Lung microvascular endothelial cell (primary cell): ENCODE measurements around the gene NBPF9. TPM values are rescaled to one million over a fixed set of nuclear protein-coding genes. Genes with fewer than 3 reads are reported as not detected.
"Not testable (repeated sequence)": the region's sequence is repeated elsewhere in the genome, so short reads cannot be mapped to it uniquely, and the experiment has no call there.

Experiments used
- DNase-seq, 2 donors: peaks; one replicate each; pipeline versions ENCODE4 v3.0.0 to v3.0.0-alpha.2; 2010; ENCODE audit warnings: low read depth in 2 of 2
- total RNA-seq: library from RNA; depleted of rRNA; stranded (reverse); fragments of >200 nt; gene quantifications from 2 replicates; pipeline ENCODE4 v1.2.1, GENCODE V29; 2014

NBPF9 gene
- 8.9 and 10.1 TPM in 2 replicates for total RNA-seq

GRCh38 chr1:149103109-149104081, at the start of gene NBPF9:
TSS of gene NBPF9 (minus strand) at chr1:149103551. CDS start at chr1:149082139, 21,412 bp downstream.
- peak; percentile 33 to 37 for DNase-seq

GRCh38 chr1:149149909-149150308, 46.6 kb upstream of the NBPF9 start:
- not testable (repeated sequence) for DNase-seq

- DNase-seq, result not testable (repeated sequence)
Observed at GRCh38 chr1:149137585-149137984, 34.2 kb upstream of the NBPF9 start.

DNA sequence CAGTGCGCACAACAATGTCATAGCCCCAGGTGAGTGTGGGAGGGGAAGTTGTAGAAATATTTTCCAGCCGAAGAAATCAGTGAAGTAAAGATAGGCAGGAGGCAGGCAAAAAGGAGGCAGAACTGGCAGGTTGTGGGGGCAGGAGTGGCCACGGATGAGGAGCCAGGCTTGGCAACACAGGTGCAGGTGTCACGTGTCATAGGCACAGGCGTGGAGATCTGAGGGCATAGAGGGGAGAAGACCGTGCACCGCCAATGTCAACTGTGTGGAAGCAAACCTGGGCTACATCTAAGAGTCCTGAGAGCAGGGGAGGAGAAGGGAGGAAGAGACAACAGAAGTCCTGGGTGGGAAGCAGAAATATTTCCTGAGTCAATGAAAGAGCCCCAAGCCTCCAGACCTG, 27.6 kb upstream of the NBPF9 start:
- not testable (repeated sequence) for DNase-seq

DNA sequence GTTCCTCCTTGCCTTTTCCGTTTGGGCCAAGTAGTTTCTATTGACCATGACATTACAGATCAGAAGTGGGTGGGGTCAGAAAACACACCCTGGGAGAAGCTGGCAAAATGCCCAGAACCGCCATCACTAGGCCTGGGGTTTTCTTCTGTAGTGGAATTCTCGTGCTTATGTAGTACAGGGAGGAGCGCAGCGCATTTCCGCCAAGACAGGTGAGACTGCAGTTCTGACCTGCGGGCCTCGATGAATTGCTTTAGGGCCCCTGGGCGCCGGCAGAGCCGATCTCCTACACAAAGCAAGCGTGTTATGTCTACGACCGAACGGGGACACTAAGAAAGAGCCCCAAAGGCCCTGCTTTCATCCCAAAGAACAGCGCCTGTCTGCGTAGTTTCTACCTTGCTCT, 25.9 kb upstream of the NBPF9 start:
- not testable (repeated sequence) for DNase-seq

DNA sequence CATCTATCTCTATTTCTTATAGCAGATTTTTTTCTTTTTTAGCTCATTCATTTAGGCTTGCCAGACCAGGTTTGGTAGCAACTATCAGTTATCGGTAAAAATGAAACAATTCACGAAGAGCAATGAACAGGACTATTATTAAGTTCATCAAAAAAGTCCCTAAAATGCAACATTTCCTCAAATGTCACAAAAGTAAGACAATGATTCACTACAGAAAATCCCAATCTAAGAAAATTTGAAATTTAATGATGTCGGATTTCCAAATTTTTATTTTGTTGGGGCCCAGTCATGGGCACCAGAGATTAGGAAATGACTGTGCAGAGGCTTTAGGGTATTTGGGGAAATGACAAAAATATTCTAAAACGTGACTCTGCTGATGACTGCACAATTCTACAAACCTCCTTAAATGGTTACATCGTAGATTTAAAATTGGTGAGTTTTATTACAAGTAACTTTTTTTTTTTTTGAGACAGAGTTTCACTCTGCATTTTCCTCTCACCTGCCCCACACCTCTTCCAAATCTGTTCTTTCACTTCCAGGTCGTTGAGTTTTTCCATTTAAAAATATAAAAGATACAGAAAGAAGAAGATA, 23.3 kb upstream of the NBPF9 start:
- not testable (repeated sequence) for DNase-seq

DNA sequence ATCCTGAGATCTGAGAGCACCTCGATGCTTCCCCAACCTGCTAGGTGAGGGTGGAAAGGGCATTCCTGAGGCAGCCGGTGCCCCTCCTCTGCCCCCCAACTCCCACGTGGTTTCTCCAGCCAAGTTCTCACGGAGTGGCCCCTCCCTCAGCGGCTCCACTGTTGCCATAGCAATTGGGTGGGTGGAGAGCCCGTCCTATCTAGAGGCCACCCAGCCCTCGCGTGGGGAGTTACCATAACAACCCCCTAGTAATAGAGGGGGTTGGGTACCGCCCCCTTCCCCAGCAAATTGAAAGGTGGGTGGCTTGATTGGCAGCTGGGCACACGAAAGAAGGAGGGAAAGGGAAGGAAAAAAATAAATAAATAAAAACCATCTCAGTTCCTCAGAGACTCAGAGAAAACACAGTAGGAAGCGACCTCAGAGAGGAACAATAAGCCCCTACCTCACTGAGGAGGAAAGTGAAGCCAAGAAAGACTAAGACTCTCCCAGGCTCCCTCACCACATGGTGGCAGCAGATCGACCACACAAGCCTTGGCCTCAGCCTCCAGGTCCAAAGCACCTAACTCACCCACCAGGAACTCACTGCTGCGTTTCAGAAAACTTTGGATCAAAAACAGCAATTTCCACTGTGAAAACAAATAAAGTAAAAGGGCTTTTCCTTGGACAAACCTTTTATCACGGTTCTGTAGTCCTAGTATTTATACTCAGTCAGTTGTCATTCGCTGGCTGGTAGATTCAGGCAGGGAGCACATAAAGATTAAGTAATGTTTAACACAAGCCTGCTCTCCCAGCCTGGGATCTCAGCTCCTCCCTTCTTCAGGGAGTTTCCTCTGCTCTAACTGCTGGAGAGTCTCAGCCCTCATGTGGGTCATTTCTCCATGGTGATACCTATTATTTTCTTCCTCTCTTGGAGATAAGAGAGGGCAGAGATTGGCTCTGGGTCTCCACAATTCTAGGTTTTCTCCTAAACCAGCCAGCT, 20.9 kb upstream of the NBPF9 start:
- peak in 1 of 2 donors; percentile 14 for DNase-seq

DNA sequence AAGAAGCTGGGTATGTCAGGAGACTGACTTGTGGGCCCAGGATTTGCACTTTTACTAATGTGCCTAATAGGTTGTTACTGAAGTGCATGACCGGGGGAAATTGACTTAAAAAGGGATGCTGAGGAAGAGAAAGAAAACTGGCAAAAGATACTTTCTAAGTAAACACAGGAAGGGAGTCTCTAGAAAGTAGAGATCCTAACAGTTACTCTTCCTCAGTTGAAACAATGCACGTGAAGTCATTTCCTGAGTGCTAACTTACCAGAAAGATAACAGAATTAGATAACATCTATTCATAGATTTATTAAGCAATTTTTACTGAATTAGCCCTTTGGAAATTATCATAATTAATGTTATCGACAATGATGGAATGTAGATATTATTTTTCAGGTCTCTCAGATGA, 9.5 kb upstream of the NBPF9 start:
- DNase-seq, result not testable (repeated sequence)

DNA sequence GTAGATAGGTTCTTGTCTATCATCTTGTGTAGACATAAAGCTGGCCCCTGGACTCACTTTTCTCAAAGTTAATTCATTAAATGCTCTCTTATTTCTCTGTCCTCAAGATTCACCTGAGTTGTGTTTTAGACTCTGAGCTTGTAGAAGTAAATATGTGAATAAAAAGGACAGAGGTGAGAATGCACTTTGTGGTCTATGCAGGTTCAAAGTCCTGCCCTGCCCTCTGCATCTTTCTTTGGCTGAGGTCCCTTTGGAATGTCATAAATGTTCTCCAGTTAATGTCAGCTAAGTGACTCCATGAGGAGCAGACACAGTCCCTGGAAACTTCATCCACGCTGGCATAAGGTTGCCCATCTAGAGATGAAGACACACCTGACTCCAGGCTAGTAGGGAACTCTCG, 7.0 kb upstream of the NBPF9 start:
- DNase-seq, result not testable (repeated sequence)

GRCh38 chr1:149102574-149102973, 777 bp downstream of the NBPF9 start:
- not testable (repeated sequence) for DNase-seq

DNA sequence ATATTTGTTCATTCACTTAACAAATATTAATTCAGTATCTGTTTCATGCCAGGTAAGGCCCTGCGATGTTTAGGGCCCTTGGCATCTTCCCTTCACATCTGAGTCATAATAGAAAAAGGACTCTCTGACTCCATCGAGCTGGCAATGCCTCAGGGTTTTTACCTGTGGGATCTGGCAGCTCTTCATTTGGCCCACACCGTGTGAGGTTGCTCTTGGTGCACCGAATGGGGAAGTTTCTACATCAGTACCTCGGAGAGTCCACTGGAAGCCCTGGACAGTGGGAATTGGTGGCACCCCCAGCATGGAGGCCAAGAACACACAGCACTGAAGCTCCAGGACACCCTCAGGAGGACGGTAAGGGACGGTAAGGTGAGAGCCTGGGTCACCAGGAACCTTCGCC, 5.1 kb downstream of the NBPF9 start:
- DNase-seq, result not testable (repeated sequence)

DNA sequence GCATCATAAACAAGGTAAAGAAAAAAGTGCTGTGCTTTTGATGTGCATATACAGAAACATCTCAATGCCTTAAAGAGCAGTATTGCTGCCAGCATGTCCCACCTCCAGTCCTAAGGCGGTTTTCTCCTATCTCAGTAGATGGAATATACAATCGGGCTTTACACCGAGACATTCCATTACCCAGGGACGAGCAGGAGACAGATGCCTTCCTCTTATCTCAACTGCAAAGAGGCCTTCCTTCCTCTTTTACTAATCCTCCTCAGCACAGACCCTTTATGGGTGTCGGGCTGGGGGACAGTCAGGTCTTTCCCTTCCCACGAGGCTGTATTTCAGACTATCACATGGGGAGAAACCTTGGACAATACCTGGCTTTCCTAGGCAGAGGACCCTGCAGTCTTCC, 10.2 kb downstream of the NBPF9 start:
- not testable (repeated sequence) for DNase-seq

GRCh38 chr1:149075505-149076127, 27.7 kb downstream of the NBPF9 start:
- DNase-seq, result not testable (repeated sequence)

DNA sequence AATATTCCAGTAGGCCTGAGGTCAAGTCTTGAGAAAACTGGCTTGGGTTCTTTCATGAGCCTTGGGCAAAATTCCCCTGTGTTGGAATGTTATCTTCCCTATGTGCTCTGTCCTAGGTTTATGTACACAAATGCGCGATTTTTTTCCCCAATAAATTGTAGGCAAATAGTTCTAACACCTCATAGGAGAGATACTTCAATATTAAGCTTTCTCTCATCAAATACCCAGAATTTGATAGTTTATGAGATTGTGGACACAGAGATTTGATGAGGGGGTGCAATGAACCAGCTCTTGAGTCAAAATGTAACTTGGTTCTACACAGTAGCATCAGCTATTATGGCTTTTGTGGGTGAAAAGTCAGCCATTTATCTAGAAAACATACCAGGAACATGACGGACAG, 38.7 kb downstream of the NBPF9 start:
- not testable (repeated sequence) for DNase-seq

- not testable (repeated sequence) for DNase-seq
Observed at GRCh38 chr1:149043056-149043455, 60.3 kb downstream of the NBPF9 start.

GRCh38 chr1:149033916-149034315, 69.4 kb downstream of the NBPF9 start:
- not testable (repeated sequence) for DNase-seq

DNA sequence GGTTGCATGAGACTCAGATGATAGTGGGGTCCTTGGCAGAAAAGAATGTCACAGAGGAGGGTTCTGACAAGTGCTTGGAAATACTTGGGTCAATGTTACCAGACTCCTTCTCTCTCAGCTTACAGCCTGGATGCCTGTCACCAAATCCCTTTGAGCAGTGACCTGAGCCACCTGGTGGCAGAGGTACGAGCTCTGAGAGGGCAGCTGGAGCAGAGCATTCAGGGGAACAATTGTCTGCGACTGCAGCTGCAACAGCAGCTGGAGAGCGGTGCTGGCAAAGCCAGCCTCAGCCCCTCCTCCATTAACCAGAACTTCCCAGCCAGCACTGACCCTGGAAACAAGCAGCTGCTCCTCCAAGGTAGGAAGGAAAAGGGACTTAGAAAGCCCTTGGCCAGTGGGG, 79.0 kb downstream of the NBPF9 start:
- not testable (repeated sequence) for DNase-seq

GRCh38 chr1:149018577-149018976, 84.8 kb downstream of the NBPF9 start:
- DNase-seq, result not testable (repeated sequence)

- DNase-seq, result not testable (repeated sequence)
Observed at GRCh38 chr1:149016626-149017025, 86.7 kb downstream of the NBPF9 start.

GRCh38 chr1:149015522-149015921, 87.8 kb downstream of the NBPF9 start:
- not testable (repeated sequence) for DNase-seq

DNA sequence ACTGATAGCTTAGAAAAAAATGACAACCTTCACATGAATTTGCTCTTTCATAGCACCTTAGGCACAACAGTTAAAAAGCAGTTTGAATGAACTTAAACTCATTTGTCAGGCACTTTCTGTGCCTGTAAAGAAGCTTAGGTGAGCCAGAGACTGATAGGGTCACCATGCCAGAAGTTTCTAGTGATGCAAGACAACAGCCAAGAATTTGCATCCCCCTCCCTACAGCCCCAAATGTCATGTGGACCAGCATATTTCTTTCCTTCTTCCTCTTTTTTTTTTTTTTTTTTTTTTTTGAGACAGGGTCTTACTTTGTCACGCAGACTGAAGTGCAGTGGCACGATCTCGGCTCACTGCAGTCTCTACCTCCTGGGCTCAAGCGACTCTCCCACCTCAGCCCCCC, 89.8 kb downstream of the NBPF9 start:
- not testable (repeated sequence) for DNase-seq
